Vagina (tissue), 2 donors: ENCODE results near the gene ERC2. TPM values are rescaled to one million over a fixed set of nuclear protein-coding genes. Genes with fewer than 3 reads are reported as not detected.
"Not testable (repeated sequence)": the region's sequence is repeated elsewhere in the genome, so short reads cannot be mapped to it uniquely, and the experiment has no call there.

ENCODE experiments used
- DNase-seq, 2 donors: peaks; one replicate each; pipeline ENCODE4 v3.0.0-alpha.2; 2017; ENCODE audit errors: extremely low spot score in 2 of 2
- H3K27ac ChIP-seq: fragments of 200-600 bp; sonication (generic); one replicate; pipeline ENCODE4 v1.5.1; 2019
- H3K27me3 ChIP-seq: fragments of 200-600 bp; sonication (generic); one replicate; pipeline ENCODE4 v1.5.1; 2019
- H3K36me3 ChIP-seq, 2 donors: fragments of 200-600 bp; sonication (generic); one replicate each; pipeline ENCODE4 v1.5.1; 2017 to 2019
- H3K4me1 ChIP-seq: fragments of 200-600 bp; sonication (generic); one replicate; pipeline ENCODE4 v1.5.1; 2019
- H3K4me3 ChIP-seq, 2 donors: fragments of 200-600 bp; sonication (generic); 1 replicate in 1 of 2; 2 replicates in 1 of 2; pipeline ENCODE4 v1.5.1; 2016 to 2019
- H3K9me3 ChIP-seq: fragments of 200-600 bp; sonication (generic); one replicate; pipeline ENCODE4 v1.5.1; 2019
- POLR2A ChIP-seq, 2 donors: fragments of 450-650 bp; IDR thresholded peaks; one replicate each; pipeline ENCODE4 v1.6.1; 2017; ENCODE audit warnings: antibody characterized with exemption in 2 of 2, mild to moderate bottlenecking in 2 of 2, moderate library complexity in 2 of 2
- POLR2AphosphoS5 ChIP-seq, 2 donors: sonication (generic); formaldehyde crosslinking; IDR thresholded peaks; one replicate each; pipeline ENCODE4 v1.9.0; 2017; ENCODE audit warnings: antibody characterized with exemption in 2 of 2, mild to moderate bottlenecking in 2 of 2, low read depth in 1 of 2; ENCODE audit not compliant: insufficient read depth in 1 of 2
- intact Hi-C: fragments of 100-400 bp; cut with DNase I; formaldehyde crosslinking; loops from one replicate; pipeline ENCODE4 v1.15.1; 2023
- total RNA-seq: library from RNA; depleted of rRNA; stranded (reverse); fragments of >200 nt; gene quantifications from one replicate; pipeline ENCODE4 v1.2.3, GENCODE V29; 2016
- TF ChIP-seq, protein P1 (sequence below), 3 experiments: fragments of 450-650 bp in 2 of 3; fragments of 200-600 bp in 1 of 3; sonication (generic) in 1 of 3; IDR thresholded peaks; one replicate each; pipeline ENCODE4 v1.5.1; 2017 to 2019; ENCODE audit warnings: antibody characterized with exemption in 3 of 3, mild to moderate bottlenecking in 2 of 3, moderate library complexity in 2 of 3

ERC2 gene
- 1.2 TPM for total RNA-seq

DNA sequence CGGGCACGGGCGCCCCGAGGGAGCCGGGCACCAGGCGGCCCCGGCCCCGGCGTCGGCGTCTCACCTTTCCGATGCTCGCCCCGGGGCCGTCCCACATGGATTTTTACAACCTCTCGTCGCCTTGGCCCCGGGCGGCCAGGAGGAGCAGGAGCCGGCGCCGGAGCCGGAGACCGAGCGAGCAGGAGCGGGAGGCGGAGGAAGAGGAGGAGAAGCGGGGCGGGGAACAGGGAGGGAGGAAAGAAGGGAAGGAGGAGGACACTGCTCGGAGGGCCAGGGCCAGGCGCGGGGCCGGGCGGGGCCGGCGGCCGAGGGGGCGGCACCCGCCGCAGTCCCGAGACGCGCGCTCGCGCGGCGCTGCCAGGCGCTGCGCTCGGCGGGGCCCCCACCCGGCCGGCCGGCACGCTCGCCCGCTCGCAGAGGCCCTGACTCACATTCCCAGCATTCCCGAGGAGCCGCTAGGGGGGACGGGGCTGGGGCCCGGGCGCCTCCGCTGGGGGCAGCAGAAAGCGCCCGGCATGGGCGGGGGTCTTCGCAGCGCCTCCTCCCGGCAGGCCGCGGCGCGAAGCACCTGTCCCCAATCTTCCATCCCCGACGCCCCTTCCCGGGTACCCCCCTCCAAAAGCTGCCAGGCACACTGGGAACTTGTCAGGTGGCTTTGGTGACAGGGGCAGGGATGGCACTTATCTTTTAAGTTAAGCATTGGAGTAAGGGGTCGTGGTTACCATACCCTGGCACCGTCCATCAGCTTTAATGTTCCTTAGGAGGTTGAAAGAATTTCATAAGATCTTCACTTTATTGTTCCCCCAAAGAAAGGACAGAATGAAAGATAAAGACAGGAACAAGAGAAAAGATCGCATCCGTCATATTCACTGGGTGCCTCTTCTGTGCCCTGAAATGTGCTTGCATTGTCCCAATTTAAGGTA lies at the start of gene ERC2:
Gene ERC2, minus strand, starts transcription at position 284 of the 923 bp plus-strand sequence.
- H3K36me3 ChIP-seq = no peaks in the 10 kb centered on the region
- no peaks in the 10 kb centered on the region for H3K9me3 ChIP-seq
- no peak within 1 kb of the TSS for H3K27ac ChIP-seq
- peaks cover 7% of the 10 kb centered on the region for H3K4me1 ChIP-seq
- peak within 1 kb of the TSS; percentile 49 to 53 for H3K4me3 ChIP-seq
- no peak for DNase-seq
- TF ChIP-seq, protein P1, sequence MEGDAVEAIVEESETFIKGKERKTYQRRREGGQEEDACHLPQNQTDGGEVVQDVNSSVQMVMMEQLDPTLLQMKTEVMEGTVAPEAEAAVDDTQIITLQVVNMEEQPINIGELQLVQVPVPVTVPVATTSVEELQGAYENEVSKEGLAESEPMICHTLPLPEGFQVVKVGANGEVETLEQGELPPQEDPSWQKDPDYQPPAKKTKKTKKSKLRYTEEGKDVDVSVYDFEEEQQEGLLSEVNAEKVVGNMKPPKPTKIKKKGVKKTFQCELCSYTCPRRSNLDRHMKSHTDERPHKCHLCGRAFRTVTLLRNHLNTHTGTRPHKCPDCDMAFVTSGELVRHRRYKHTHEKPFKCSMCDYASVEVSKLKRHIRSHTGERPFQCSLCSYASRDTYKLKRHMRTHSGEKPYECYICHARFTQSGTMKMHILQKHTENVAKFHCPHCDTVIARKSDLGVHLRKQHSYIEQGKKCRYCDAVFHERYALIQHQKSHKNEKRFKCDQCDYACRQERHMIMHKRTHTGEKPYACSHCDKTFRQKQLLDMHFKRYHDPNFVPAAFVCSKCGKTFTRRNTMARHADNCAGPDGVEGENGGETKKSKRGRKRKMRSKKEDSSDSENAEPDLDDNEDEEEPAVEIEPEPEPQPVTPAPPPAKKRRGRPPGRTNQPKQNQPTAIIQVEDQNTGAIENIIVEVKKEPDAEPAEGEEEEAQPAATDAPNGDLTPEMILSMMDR (IDR thresholded peaks at IDR 0.05) = no peak
- TF ChIP-seq POLR2A (IDR thresholded peaks at IDR 0.05) (no peak), POLR2AphosphoS5 (IDR thresholded peaks at IDR 0.05; ENCODE audit: insufficient read depth in 1 of 2, low read depth in 1 of 2) (no peak)
- intact Hi-C loops = no loop called here
- H3K27me3 ChIP-seq = peaks cover 7% of the 10 kb centered on the region

DNA sequence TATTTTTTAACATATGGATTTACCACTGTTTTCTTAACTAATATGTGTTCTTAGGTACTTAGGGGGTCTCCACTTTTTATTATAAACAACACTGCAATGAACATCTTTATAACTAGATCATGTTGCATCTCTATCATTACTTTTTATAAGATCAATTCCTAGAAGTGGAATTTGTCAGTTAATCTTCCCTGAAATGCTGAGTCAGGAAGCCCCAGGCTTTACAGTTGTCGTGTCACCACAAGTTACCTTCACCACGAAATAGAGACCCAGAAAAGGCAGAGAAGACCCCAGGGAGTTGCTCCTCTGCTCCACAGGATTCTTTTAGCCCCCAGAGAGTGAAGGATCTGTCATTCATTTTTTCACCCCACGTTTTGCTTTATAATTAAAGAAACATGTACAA lies 34.5 kb upstream of the ERC2 start:
- Histone ChIP-seq H3K27me3 (no peaks in the 10 kb centered on the region), H3K36me3 (no peaks in the 10 kb centered on the region), H3K4me3 (no peak overlapping the region), H3K27ac (no peak overlapping the region), H3K4me1 (no peaks in the 10 kb centered on the region), H3K9me3 (no peaks in the 10 kb centered on the region)
- intact Hi-C loops = no loop called here
- TF ChIP-seq POLR2A (IDR thresholded peaks at IDR 0.05) = no peak
- TF ChIP-seq, protein P1 (IDR thresholded peaks at IDR 0.05) = no peak
- no peak for TF ChIP-seq POLR2AphosphoS5 (IDR thresholded peaks at IDR 0.05; ENCODE audit: insufficient read depth in 1 of 2, low read depth in 1 of 2)
- DNase-seq = no peak

DNA sequence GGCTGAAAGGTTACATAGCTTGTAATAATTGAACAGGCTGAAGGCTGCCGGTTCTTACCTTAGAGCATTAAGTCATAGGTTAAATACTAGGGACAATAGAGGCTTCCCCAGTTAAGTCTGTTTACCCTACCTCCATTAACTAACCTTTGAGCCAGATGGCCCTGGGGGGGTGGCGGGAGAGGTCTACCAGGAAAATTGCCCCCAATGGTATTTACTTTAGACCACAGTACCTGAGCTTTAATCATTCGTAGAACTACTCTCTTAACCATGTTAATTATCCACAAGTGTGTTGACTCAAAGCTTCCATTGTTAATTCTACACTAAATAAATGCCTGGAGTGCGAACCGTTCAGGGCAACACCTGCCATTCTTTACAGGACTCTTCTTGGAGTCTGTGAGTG lies 28.1 kb upstream of the ERC2 start:
- DNase-seq, H3K27me3 ChIP-seq, H3K4me1 ChIP-seq, H3K4me3 ChIP-seq, H3K27ac ChIP-seq, H3K9me3 ChIP-seq, intact Hi-C loops, H3K36me3 ChIP-seq: not testable (repeated sequence)

DNA sequence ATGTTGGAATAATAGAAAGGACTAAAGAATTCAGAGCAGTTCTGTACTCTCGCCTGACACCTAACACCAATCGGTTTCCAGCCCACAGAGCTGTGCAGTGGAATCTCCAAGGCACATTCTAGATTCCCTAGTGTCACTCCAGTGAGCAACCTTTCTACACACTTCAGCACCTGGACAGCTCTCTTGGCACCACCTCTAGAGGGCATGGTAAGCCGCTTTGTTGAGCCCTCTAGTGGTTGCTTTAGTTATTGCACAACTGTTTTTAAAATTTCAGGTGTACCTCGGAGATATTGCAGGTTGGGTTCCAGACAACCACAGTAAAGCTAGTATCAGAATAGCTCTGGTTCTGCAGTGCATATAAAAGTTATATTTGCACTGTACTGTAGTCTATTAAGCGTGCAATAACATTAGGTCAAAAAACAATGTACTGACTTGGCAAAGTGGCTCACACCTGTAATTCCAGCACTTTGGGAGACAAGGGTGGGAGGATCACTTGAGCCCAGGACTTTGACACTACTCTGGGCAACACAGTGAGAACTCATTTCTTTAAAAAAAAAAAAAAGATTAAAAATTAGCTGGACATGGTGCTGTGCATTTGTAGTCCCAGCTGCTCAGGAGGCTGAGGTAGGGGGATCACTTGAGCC lies 26.5 kb upstream of the ERC2 start:
- H3K4me3 ChIP-seq = no peak overlapping the region
- H3K27me3 ChIP-seq = no peaks in the 10 kb centered on the region
- H3K4me1 ChIP-seq = no peaks in the 10 kb centered on the region
- intact Hi-C loops = no loop called here
- DNase-seq = no peak
- no peaks in the 10 kb centered on the region for H3K36me3 ChIP-seq
- no peaks in the 10 kb centered on the region for H3K9me3 ChIP-seq
- no peak overlapping the region for H3K27ac ChIP-seq
- TF ChIP-seq, protein P1 (IDR thresholded peaks at IDR 0.05) = peak; percentile 69 to 92 (median 71)
- TF ChIP-seq POLR2A (IDR thresholded peaks at IDR 0.05) (no peak), POLR2AphosphoS5 (IDR thresholded peaks at IDR 0.05; ENCODE audit: insufficient read depth in 1 of 2, low read depth in 1 of 2) (peak in 1 of 2 donors; percentile 68)

DNA sequence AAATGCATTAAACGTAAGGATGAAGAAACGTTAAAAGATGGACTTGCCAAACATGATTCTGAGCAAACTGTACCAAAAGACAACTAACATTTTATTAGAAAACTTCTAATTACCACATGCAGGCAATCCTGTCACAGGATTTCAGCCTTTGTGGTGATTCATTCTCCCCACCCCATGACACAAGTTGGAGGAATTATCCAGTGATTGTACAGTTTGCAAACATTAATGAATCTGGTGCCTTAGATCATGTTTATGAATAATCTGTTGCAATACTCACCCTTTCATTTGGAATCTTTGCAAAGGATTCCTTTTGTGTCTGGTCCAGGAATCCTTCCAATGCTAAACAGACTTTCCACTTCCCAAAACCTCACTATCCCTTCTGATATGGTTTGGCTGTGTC lies 23.3 kb upstream of the ERC2 start:
- TF ChIP-seq, protein P1 (IDR thresholded peaks at IDR 0.05) = no peak
- TF ChIP-seq POLR2AphosphoS5 (IDR thresholded peaks at IDR 0.05; ENCODE audit: insufficient read depth in 1 of 2, low read depth in 1 of 2) (no peak), POLR2A (IDR thresholded peaks at IDR 0.05) (no peak)
- no peaks in the 10 kb centered on the region for H3K27me3 ChIP-seq
- no peak for DNase-seq

More for the DNA sequence above, 23.3 kb upstream of the ERC2 start:
- H3K4me1 ChIP-seq = no peaks in the 10 kb centered on the region
- no peak overlapping the region for H3K4me3 ChIP-seq
- no peaks in the 10 kb centered on the region for H3K9me3 ChIP-seq
- no peak overlapping the region for H3K27ac ChIP-seq
- intact Hi-C loops = no loop called here
- H3K36me3 ChIP-seq = no peaks in the 10 kb centered on the region
